GM18951 (cell line): ENCODE measurements around the gene RUNDC3A.

Source experiments
- POLR2A ChIP-seq: IDR thresholded peaks from 4 replicates; pipeline ENCODE4 v1.6.1; 2011; ENCODE audit warnings: mild to moderate bottlenecking; ENCODE audit not compliant: insufficient read length, insufficient read depth; ENCODE audit errors: extremely low read depth
- in situ Hi-C: fragments of 300-500 bp; cut with MboI; formaldehyde crosslinking; loops from one replicate; pipeline ENCODE4 v1.12.0; 2022; ENCODE audit warnings: low sequenced_read_pairs, mixed read lengths, inconsistent platforms; ENCODE audit not compliant: unreplicated experiment

RUNDC3A gene

DNA sequence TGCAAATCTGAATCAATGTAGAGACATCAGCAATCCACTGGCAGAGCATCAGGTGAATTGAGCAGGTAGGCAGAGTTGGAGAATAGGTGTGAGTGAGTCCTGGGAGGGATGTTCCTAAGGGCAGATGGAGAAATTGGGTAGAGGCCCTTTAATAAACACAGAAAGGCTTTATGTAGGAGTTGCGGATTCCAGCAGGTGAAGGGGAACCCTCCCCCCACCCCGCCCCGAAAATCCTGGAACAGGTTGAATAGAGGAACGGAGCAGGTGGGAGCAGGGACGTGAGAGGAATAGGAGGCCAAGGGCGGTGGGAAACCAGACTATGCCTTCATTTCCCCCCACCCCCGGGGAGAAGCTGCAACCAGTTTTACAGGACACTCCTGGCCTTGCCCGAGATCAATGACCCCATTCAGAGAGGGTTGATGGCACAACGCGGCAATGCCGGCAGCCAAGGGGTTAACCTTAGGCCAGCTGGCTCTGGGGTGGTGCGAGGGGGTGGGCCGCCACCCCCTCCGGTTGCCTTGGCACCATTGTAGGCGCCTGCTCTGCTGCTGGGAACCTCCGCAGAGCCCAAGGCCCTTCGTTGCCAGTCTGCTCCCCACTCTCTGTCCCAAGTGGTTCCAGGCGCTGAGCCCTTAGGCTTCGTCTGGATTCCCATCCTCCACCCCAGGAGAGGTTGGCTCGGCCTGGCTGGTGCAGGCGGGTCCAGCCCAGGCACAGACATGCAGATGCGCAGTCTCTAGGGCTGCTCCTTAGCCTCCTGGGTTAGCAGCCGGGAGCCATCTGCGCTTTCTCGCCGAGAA lies 814 bp upstream of the RUNDC3A start:
- in situ Hi-C loops: no loop called here
- no peak for TF ChIP-seq POLR2A

DNA sequence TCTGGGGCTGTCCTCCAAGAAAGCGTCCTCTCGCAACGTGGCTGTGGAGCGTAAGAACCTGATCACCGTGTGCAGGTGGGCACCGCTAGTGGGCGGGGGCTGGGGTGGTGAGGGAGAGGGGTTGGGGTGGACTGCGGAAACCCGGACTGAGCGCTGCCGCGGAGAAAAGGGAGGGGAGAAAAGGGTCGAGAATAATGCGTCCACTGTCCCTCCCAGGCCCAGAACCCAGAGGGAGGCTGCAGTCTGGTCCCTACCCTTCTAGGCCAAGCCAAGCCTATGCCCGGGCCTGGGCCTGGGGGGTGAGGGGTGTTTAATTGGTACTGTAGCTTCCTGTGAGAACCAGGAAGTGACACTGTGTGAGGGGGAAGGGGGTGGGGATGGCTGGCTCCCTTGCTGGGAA lies 464 bp downstream of the RUNDC3A start:
- no peak for TF ChIP-seq POLR2A
- in situ Hi-C loops: no loop called here

DNA sequence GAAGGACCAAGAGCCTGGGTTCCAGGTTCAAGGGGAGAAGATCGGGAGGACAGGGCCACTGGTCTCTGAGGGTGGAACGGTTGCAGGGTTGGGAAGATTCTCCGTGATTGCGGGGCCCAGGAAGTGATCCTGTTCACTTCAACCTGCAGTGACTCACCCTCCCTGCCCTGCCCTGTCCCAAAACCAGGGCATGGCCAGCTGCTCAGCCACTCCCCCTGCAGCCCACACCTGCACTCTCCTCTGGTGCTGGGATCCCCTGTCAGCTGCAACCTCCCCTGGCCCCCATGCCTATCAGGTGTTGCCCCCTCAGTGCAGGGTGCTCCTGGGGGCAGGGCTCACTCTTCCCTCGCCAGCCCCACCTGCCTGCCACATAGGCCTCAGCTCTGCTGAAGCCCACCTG lies 1.1 kb downstream of the RUNDC3A start:
- in situ Hi-C loops: no loop called here
- no peak for TF ChIP-seq POLR2A

DNA sequence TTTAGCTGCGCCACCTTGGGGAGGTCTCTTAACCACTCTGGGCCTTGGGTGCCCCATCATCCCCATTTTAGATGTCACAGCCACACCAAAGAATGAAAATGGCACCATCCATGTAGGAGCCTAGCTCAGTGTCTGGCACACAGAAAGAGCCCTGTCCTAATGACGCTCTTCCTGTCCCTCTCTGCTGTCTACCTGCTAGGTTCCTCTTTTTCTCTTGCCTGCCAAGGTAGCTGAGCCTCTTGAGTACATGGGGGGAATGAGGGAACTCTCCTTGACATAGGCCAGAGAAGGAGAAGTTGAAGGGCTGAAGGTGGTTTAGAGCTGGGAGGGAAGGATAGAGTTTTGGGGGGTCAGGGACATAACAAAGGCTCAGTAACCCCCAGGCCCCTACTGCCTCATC lies 1.8 kb downstream of the RUNDC3A start:
- no peak for TF ChIP-seq POLR2A
- in situ Hi-C loops: no loop called here

DNA sequence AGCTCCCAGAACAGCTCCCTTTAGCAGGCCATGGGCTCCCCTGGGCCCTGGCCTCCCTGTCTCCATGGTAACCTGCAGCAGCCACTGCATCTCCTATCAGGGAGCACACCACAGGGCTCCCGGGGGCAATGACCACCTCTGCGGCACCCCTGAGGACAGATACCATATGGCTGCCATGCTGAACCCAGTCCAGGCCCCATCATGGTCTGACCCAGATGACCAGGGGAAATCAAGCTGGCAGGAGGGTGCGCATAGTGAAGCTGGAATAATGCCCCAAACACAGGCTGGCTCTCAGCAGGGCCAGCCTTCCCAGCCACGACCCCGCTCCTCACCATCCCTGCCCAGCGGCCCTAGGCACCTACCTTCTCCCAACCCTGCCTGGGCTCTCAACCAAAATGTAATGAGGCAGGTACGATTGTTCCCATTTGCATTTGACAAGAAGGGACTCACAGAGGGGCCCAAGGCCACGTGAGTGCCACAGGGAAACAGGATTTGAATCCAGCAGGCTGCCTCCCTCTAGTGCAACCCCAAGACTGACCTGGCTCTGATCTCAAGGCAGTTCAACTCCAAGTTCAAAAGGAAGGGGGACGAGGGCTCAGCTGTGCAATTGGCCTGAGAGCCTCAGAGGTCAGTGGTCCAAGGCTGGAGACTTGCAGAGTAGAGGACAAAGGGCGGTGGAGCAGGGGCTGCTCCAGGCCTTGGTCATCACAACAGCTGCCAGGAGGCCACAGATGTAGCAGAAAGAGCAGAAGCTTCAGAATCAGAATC lies 2.4 kb downstream of the RUNDC3A start:
- in situ Hi-C loops: no loop called here
- TF ChIP-seq POLR2A: no peak

DNA sequence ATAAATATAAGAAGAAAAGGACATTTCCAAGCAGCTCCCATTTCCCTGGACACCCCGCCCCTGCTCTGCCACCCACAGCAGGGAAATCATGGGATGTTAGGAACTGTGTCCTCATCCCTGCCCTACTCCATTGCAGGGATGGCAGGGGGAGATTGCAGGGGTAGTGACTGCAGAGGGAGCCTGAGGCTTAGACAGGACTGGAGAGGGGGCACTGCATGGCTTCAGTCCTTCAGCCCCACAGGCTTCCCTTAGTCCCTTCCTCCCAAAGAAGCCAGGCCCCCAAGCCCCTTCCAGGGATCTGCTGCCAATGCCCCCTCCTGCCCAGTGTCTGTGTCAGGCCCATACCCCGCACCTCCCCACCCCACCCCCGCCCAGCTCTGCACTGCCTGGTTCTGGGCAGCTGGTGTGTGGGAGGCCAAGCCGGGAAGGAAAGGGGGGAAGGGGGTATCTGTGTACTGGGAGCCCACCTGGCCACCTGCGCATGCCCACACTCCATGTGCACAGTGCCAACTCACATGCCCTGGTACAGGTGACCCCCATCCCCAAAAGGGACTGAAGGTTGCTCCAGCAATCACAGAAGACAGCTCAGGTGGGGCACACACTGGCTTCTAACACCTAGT lies 3.3 kb downstream of the RUNDC3A start:
- no peak for TF ChIP-seq POLR2A
- in situ Hi-C loops: no loop called here

DNA sequence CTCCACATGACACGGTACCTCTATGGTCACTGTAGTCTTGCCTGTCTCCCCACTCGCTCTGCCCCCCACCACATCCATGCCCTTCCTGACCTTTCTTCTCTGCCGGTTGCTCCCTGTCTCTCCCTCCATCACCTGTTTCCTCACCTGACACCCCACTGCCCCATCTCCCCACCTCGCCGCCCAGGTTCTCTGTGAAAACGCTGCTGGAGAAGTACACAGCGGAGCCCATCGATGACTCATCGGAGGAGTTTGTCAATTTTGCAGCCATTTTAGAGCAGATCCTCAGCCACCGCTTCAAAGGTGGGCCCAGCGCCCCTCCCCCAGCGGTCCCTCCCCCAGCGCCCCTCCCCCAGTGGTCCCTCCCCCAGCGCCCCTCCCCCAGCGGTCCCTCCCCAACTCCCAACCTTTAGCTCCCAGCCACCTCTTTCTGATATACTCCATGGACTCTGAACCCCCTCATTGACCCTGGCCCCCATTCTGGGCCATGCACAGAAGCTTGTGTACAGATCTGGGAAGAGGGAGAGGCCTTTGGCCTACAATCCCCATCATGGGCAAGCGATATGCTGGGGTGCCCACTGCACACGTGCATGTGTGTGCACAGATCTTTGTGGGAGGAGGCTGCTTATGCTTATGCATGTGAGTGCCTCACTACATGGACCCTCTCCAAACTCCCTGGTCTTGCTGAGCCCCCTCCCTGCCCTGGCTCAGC lies 4.1 kb downstream of the RUNDC3A start:
- in situ Hi-C loops: no loop called here
- TF ChIP-seq POLR2A: no peak

DNA sequence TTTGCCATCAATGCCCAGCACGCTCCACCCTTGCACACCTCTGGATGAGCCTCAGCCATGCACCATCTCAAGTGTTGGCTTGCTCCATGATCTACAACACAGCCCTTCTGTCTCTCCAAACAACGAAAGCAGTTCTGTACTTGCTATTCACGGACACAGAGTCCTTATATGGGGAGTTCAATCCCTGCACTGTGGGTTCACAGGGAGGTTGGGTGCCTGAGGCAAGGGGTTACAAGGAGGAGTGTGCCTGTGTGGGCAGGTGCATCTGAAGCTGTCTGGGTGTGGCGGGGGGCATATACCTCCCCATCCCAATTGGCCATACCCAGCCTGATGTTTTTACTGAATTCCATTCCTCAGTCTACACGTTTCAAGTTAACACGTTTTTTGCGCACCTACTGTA lies 5.6 kb downstream of the RUNDC3A start:
- in situ Hi-C loops: no loop called here
- TF ChIP-seq POLR2A: no peak

DNA sequence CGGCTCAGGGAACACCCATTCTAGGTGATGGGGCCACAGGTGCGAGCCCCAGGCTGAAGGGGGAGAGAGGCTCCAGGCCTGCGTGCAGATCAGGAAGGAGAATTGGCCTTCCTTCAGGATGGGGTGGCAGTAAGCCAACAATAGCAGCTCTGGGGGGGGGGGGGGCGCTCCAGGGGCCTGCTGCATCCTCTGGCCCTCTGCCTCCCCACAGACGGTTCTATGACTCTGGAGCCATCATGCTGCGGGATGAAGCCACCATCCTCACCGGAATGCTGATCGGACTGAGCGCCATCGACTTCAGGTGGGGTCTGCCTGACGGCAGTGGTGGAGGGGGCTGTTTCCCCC lies 6.1 kb downstream of the RUNDC3A start:
- in situ Hi-C loops: no loop called here
- no peak for TF ChIP-seq POLR2A

DNA sequence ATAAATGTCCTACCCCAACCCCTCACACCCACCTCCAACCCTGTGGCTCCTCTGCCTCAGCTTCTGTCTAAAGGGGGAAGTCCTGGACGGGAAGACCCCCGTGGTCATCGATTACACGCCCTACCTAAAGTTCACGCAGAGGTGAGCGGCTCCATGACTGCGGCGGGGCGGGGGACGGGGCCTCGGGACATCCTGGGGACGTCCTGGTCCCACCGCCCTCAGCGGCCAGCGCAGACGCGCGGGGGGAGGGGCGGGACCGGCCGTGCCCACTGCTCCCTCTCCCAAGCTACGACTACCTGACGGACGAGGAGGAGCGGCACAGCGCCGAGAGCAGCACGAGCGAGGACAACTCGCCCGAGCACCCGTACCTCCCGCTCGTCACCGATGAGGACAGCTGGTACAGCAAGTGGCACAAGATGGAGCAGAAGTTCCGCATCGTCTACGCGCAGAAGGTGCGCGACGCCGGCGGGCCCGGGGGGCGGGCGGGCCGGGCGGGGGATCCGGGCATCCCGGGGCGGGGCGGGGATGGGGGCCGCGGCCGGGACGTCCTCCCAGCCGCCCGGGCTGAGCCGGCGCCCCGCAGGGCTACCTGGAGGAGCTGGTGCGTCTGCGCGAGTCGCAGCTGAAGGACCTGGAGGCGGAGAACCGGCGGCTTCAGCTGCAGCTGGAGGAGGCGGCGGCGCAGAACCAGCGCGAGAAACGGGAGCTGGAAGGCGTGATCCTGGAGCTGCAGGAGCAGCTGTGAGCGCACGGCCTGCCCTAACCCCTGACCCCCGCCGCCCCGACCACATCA lies 6.7 kb downstream of the RUNDC3A start:
- in situ Hi-C loops: no loop called here
- TF ChIP-seq POLR2A: no peak

DNA sequence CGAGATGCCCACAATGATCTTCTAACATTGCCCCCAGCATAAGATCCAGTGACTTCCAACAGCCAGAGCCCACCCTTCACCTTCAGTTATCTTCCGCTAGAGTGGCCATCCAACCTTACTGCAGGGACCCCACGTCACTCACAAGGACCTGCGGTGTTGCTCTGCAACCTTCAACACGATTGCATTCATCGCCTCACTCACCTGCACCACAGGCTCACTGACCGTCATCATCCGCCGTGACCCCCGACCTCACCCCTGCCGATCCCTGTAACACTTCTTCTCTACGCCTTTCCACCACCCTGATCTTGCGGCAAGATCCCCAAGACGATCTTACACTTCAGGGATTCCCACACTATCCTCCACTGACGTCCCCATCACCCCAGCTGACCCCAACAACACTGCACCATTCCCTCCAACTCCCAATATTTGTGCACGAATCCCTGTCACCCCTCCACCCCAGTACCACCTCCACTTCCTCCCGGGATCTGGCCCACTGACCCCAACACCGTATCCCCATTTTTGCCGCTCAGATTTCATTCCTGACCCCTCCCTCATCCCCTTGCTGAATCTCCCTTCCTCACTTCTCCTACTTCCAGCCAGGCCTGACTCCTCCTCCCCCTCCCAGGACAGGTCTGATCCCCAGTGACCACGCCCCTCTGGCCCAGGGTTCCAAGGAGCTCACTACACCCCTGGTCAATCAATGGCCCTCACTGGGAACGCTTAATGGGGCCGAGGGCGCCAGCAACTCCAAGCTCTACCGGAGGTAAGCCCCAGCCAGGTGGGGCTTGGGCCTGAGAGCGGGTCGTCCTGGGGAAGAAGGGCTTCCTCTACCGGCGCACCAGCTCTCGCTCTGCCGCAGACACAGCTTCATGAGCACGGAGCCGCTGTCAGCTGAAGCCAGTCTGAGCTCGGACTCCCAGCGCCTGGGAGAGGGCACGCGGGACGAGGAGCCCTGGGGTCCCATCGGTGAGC lies 7.6 kb downstream of the RUNDC3A start:
- in situ Hi-C loops: no loop called here
- TF ChIP-seq POLR2A: no peak
